ENCODE measurements around the gene RAB15.

The RAB15 gene

GRCh38 chr14:64979336-64980074 is 7.4 kb upstream of the RAB15 start:
- TF ChIP-seq, protein P1, sequence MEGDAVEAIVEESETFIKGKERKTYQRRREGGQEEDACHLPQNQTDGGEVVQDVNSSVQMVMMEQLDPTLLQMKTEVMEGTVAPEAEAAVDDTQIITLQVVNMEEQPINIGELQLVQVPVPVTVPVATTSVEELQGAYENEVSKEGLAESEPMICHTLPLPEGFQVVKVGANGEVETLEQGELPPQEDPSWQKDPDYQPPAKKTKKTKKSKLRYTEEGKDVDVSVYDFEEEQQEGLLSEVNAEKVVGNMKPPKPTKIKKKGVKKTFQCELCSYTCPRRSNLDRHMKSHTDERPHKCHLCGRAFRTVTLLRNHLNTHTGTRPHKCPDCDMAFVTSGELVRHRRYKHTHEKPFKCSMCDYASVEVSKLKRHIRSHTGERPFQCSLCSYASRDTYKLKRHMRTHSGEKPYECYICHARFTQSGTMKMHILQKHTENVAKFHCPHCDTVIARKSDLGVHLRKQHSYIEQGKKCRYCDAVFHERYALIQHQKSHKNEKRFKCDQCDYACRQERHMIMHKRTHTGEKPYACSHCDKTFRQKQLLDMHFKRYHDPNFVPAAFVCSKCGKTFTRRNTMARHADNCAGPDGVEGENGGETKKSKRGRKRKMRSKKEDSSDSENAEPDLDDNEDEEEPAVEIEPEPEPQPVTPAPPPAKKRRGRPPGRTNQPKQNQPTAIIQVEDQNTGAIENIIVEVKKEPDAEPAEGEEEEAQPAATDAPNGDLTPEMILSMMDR (IDR thresholded peaks at IDR 0.05; ENCODE audit: low read depth, low read length, missing control alignments) = no peak
- H3K4me3 ChIP-seq (ENCODE audit: low read depth, low read length) = no peak overlapping the region
- DNase-seq (ENCODE audit: low read depth) = peak; percentile 19
- in situ Hi-C loops (cut with HindIII; ENCODE audit: low sequenced_read_pairs) = no loop called here

GRCh38 chr14:64974563-64974962 is 2.4 kb upstream of the RAB15 start:
- in situ Hi-C loops (cut with HindIII; ENCODE audit: low sequenced_read_pairs) = no loop called here
- TF ChIP-seq, protein P1 (IDR thresholded peaks at IDR 0.05; ENCODE audit: low read depth, low read length, missing control alignments) = no peak
- H3K4me3 ChIP-seq (ENCODE audit: low read depth, low read length) = no peak overlapping the region
- no peak for DNase-seq (ENCODE audit: low read depth)

DNA sequence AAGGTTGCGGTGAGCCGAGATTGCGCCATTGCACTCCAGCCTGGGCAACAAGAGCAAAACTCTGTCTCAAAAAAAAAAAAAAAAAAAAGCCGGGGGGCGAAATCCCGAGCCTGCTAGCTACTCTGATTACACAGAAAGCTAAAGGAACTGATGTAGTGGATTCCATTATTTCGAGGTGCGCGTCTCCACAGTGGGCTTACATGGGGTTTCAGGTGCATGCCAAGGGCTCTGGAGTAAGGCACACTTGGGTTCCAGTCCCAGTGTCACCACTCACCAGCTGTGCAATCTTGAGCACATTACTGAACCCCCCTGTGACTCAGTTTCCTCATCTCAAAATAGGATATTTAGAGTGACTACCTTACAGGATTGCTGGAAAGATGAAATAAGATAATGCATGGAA is 1.7 kb upstream of the RAB15 start:
- TF ChIP-seq, protein P1 (IDR thresholded peaks at IDR 0.05; ENCODE audit: low read depth, low read length, missing control alignments) = no peak
- in situ Hi-C loops (cut with HindIII; ENCODE audit: low sequenced_read_pairs) = no loop called here
- DNase-seq (ENCODE audit: low read depth) = no peak
- H3K4me3 ChIP-seq (ENCODE audit: low read depth, low read length) = no peak overlapping the region

DNA sequence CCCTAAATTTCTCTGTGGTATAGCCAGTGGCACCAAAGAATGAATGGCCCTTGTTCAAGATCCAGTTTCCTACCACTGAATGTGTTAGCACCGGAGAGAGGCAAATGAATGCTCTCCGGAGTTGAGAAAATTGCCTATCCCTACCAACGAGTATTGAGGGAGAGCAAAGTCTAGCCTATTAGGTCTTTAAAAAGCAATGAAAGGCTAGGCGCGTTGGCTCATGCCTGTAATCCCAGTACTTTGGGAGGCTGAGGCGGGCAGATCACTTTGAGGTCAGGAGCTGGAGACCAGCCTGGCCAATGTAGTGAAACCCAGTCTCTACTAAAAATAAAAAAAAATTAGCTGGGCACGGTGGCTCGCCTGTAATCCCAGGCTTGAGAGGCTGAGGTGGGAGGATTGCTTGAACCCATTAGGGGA is 898 bp upstream of the RAB15 start:
- DNase-seq (ENCODE audit: low read depth) = no peak
- in situ Hi-C loops (cut with HindIII; ENCODE audit: low sequenced_read_pairs) = no loop called here
- peak overlapping the region; percentile 71 for H3K4me3 ChIP-seq (ENCODE audit: low read depth, low read length)
- TF ChIP-seq, protein P1 (IDR thresholded peaks at IDR 0.05; ENCODE audit: low read depth, low read length, missing control alignments) = no peak

GRCh38 chr14:64971491-64971942 is 619 bp downstream of the RAB15 start:
- in situ Hi-C loops (cut with HindIII; ENCODE audit: low sequenced_read_pairs) = no loop called here
- DNase-seq (ENCODE audit: low read depth) = no peak
- TF ChIP-seq, protein P1 (IDR thresholded peaks at IDR 0.05; ENCODE audit: low read depth, low read length, missing control alignments) = no peak
- peak overlapping the region; percentile 71 for H3K4me3 ChIP-seq (ENCODE audit: low read depth, low read length)

- peak overlapping the region; percentile 71 for H3K4me3 ChIP-seq (ENCODE audit: low read depth, low read length)
- TF ChIP-seq, protein P1 (IDR thresholded peaks at IDR 0.05; ENCODE audit: low read depth, low read length, missing control alignments) = no peak
- no peak for DNase-seq (ENCODE audit: low read depth)
- in situ Hi-C loops (cut with HindIII; ENCODE audit: low sequenced_read_pairs) = no loop called here
Observed at GRCh38 chr14:64970776-64971477, 1.2 kb downstream of the RAB15 start.
